ENCODE data around the gene ST7L. TPM values are rescaled to one million over a fixed set of nuclear protein-coding genes. Genes with fewer than 3 reads are reported as not detected.
A peak's percentile ranks its signal among the peaks of the same experiment; 100 is the strongest.
"Not testable (repeated sequence)": the region's sequence is repeated elsewhere in the genome, so short reads cannot be mapped to it uniquely, and the experiment has no call there.

Gene ST7L
- total and polyA plus RNA-seq, 12 donors, result 14.0 to 37.2 (median 22.7) TPM

DNA sequence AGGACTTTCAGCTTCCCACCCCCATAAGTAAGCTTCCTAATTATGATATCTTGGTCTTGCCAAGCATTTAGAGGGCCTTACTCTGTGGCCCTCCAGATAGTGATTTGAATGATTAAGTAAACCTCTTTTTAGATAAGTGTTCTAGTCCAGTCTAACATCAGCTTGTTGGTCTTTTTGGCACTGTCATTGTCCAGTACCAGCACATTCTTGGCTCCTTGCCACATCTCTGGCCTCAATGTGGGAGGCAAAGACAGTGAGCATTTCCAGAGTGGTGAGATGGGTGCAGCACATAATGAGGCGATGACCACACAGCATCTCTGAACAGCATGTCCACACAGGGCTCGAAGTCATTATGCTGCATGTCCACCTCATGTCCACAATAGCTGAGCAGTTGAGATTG, 6.8 kb upstream of the ST7L start:
- H3K9me3 ChIP-seq (replicated peaks in 1 of 3), result no peaks in the 10 kb centered on the region
- H3K27me3 ChIP-seq, result no peaks in the 10 kb centered on the region
- peak overlapping the region in 1 of 5 donors; percentile 3 for H3K27ac ChIP-seq
- no peaks in the 10 kb centered on the region for H3K36me3 ChIP-seq (replicated peaks in 1 of 2)
- no peak overlapping the region for H3K4me3 ChIP-seq
- intact Hi-C loops (cut with DNase I), result no loop called here
- TF ChIP-seq CTCF (IDR thresholded peaks at IDR 0.05) (no peak), POLR2A (IDR thresholded peaks at IDR 0.05) (no peak)
- peak in 5 of 7 donors; percentile 49 to 77 (median 56) for DNase-seq
- 88 to 100% (median 95%) methylated on average over 2 of the region's 2 CpGs for WGBS, 4 donors
- peaks cover 16 to 68% of the 10 kb centered on the region in 2 donors for H3K4me1 ChIP-seq (replicated peaks in 1 of 2)

- intact Hi-C loops (cut with DNase I); H3K9me3 ChIP-seq (replicated peaks in 1 of 3); H3K27me3 ChIP-seq; DNase-seq; H3K36me3 ChIP-seq (replicated peaks in 1 of 2); H3K4me3 ChIP-seq; H3K27ac ChIP-seq: not testable (repeated sequence)
- WGBS, 4 donors, result 81 to 90% (median 85%) methylated on average over 4 to 5 of the region's 5 CpGs
- H3K4me1 ChIP-seq (replicated peaks in 1 of 2), result peaks cover 19 to 71% of the 10 kb centered on the region in 2 donors
These were observed 5.6 kb upstream of the ST7L start for GRCh38 chr1:112624493-112624892.

DNA sequence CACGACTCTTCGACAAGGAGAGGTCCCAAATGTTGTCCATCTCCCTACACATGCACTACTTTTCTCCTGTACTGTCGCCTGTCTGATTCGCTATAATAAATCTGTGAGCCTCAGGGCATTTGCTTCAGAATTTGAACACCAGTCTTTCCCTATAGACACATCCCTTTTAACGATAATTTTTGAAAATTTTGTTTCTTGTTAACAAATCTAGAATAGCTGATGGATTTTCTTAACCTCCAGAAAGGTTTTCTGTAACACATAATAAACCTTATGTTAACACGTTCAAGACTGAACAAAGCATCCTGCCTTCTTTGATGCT, 1.4 kb upstream of the ST7L start:
- H3K27ac ChIP-seq, result peak overlapping the region in 4 of 5 donors; percentile 95 to 99 (median 96)
- peaks cover 22 to 57% of the 10 kb centered on the region in 2 donors for H3K4me1 ChIP-seq (replicated peaks in 1 of 2)
- intact Hi-C loops (cut with DNase I), result no loop called here
- peaks cover 0 to 4% of the 10 kb centered on the region in 2 donors for H3K36me3 ChIP-seq (replicated peaks in 1 of 2)
- TF ChIP-seq CTCF (IDR thresholded peaks at IDR 0.05) (no peak), POLR2A (IDR thresholded peaks at IDR 0.05) (no peak)
- no peaks in the 10 kb centered on the region for H3K9me3 ChIP-seq (replicated peaks in 1 of 3)
- WGBS, 4 donors, result 0 to 2% (median 2%) methylated on average over 6 of the region's 6 CpGs
- no peak for DNase-seq
- H3K4me3 ChIP-seq, result peak overlapping the region in 2 of 4 donors; percentile 84 to 92
- H3K27me3 ChIP-seq, result no peaks in the 10 kb centered on the region

GRCh38 chr1:112619518-112620376, 806 bp upstream of the ST7L start, which contains the start of gene CAPZA1:
Gene CAPZA1, plus strand, starts transcription at chr1:112619832. Its CDS starts 13 bp downstream, at chr1:112619845.
- Histone ChIP-seq H3K27ac (peak within 1 kb of the TSS; percentile 95 to 99 (median 96)), H3K36me3 (replicated peaks in 1 of 2) (peaks cover 0 to 6% of the 10 kb centered on the region in 2 donors), H3K4me1 (replicated peaks in 1 of 2) (peaks cover 17 to 51% of the 10 kb centered on the region in 2 donors), H3K9me3 (replicated peaks in 1 of 3) (no peaks in the 10 kb centered on the region), H3K27me3 (no peaks in the 10 kb centered on the region), H3K4me3 (peak within 1 kb of the TSS; percentile 69 to 93 (median 88))
- 0 to 1% (median 0%) methylated on average over 17 to 50 of the region's 50 CpGs for WGBS, 4 donors
- TF ChIP-seq CTCF (IDR thresholded peaks at IDR 0.05) (no peak), POLR2A (IDR thresholded peaks at IDR 0.05) (peak; percentile 71 to 81)
- intact Hi-C loops (cut with DNase I), result loop anchor here (5.0 to 10.0 kb wide), 5 partner anchors 88 to 225 kb away; partner anchors contain the start of genes CTTNBP2NL (in 1 of the 2), RHOC (in 1 of the 2) and WNT2B (in 1 of the 2)
- peak; percentile 89 to 96 (median 92) for DNase-seq
